ENCODE measurements around the gene RAPGEF6.
A peak's percentile ranks its signal among the peaks of the same experiment; 100 is the strongest.
"Not testable (repeated sequence)": the region's sequence is repeated elsewhere in the genome, so short reads cannot be mapped to it uniquely, and the experiment has no call there.

RAPGEF6 gene

GRCh38 chr5:131641494-131641893, 6.5 kb upstream of the RAPGEF6 start:
- DNase-seq = no peak

DNA sequence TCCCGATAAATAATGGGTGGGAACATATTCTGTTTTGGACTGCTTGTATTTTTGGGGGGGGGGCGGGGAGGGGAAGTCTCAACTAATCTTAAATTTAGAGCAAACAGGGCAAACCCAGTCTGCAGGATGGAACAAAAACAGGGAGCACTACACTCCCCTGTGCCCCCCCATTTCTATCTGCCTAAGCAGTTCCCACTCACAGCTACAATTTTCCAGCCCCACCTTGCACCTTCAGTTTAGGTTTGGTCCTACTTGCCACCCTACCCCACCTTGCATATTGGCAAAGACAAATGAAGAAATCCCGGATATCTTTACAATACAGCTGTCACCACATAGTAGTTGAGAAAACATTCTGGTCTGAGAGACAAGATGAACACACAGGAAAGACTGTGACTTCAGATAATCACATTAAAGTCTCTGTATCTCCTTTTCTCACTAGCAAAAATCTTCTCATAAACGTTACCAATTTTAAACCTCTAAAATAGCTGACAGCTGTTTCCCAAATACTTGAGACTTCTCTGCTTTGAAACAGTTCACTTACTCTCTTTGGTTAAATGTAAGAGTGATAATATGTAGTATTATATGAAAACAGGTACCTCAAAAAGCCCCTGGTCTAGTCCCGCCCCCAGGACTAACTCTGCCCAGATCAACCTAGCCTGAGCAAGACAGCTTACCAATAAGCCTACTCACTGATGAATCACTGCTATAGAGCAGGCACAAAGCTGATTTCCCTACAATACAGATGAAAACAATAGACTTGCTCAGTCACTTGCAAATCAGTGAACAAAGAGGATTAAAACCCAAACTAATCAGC, 5.2 kb upstream of the RAPGEF6 start:
- peak; percentile 56 to 72 for DNase-seq

- no peak for DNase-seq
Observed at GRCh38 chr5:131639148-131639547, 4.1 kb upstream of the RAPGEF6 start.

- no peak for DNase-seq
Observed at GRCh38 chr5:131637694-131638093, 2.7 kb upstream of the RAPGEF6 start.

DNA sequence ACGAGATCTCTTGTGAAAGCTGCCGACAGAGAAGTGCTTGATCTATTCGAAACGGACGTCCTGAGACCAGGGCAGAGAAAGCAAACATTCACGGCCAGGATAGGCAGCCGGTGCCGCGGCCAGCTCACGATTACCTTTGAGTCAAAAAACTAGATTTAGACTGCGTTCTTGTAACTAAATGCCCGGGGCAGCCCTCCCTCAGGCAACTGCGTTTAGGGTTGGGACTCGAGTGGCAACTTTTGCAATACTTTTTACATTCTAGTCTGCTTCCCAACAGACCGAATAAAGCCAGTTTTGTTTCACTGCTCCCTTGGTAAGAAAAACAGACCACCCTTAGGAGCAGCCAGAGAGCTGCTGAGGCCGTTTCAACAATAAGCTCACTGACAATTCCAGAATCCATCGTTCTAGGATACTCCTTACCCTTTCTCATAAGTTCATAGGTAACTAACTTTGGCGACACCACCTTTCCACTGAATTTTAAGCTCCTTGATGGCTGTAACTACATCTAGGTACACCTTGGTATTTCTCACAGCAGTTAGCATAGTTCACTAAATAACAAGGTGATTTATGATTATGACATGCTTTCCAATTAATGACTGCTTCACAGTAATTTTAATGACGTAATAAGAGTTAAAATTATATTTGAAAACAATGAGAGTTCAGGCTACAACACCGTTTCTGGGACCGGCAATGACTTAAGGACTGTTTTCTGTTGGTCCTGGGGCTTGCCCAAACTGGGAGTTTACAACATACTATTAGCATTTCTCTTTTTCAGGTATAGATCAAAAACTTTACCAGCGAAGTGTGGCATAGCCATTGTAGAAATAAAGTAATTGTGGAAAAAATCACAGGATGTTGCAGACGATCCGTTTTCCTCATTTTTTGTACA, 899 bp upstream of the RAPGEF6 start:
- no peak for DNase-seq

GRCh38 chr5:131634666-131634995, 398 bp downstream of the RAPGEF6 start:
- DNase-seq = peak in 1 of 2 experiments; percentile 78

GRCh38 chr5:131634238-131634637, 791 bp downstream of the RAPGEF6 start:
- DNase-seq = no peak

GRCh38 chr5:131633830-131634229, 1.2 kb downstream of the RAPGEF6 start:
- DNase-seq = no peak

GRCh38 chr5:131630963-131631350, 4.1 kb downstream of the RAPGEF6 start:
- DNase-seq = no peak

DNA sequence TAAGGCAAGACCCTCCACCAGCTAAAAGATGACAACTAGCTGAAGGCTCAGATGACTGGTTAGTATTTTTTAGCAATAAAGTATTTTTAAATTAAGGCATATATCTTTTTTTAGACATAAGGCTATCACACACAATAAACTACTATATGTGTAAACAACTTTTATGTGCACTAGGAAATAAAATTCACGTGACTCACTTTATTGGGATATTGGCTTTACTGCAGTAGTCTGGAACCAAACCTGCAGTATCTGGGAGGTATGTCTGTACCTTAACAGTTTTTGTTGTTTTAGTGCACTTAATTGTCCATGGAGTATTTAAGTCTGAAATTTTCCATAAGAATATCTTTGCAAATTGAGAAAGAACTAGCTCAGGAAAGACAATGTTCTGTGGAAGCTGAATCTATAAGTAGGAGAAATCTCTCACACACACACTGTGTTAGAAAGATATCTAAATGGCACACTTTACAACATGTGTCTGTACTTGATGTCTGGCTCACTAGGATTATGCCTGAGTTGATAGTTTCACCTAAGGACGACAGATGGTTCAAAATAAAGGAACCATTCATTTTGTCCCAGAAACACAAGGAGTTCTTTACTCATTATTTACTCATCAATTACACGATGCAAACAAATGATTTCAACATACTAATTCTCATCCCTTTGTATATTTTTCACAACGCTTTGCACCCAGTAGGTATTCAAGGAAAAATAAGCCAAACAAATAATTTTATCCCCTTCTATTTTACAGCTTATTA, 4.6 kb downstream of the RAPGEF6 start:
- no peak for DNase-seq

- DNase-seq = no peak
Observed at GRCh38 chr5:131628990-131629389, 6.0 kb downstream of the RAPGEF6 start.

DNA sequence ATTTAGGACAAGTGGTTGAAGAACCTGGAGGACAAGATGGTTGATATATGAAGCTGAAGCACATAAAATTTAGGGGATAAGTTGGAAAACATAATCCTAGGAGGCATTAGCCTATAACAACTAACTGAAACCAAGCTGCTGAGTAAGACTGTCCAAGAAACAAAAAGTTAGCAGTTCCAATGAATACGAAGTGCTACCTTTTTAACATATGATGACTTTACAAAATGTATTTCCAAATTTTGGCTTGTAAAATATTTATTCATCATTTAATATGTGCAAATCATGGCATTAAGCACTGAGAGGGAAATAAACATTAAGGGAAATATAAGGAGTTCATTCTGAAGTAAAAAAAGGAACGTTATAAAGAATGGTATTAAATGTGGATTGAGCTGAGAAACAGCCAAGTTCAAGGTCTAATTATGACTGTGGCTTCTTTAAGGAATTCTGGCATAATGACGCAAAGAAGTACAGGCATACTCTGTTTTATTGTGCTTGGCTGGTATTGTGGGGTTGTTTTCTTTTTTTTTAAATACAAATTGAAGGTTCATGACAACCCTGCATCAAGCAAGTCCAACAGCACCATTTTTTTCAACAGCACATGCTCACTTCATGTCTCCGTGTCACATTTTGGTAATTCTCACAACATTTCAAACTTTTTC, 7.7 kb downstream of the RAPGEF6 start:
- no peak for DNase-seq

GRCh38 chr5:131622633-131623032, 12.4 kb downstream of the RAPGEF6 start:
- DNase-seq = no peak

- DNase-seq = not testable (repeated sequence)
Observed at GRCh38 chr5:131621164-131621563, 13.9 kb downstream of the RAPGEF6 start.

DNA sequence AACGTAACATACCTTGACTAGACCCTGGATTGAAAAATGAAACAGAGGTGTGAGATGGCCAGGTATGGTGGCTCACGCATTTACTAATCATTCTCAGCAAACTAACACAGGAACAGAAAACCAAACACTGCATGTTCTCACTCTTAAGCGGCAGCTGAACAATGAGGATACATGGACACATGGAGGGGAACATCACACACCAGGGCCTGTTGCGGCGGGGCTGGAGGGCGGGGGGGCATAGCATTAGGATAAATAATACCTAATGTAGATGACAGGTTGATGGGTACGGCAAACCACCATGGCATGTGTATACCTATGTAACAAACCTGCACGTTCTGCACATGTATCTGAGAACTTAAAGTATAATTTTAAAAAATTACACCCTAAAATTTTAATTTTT, 15.9 kb downstream of the RAPGEF6 start:
- DNase-seq = no peak

DNA sequence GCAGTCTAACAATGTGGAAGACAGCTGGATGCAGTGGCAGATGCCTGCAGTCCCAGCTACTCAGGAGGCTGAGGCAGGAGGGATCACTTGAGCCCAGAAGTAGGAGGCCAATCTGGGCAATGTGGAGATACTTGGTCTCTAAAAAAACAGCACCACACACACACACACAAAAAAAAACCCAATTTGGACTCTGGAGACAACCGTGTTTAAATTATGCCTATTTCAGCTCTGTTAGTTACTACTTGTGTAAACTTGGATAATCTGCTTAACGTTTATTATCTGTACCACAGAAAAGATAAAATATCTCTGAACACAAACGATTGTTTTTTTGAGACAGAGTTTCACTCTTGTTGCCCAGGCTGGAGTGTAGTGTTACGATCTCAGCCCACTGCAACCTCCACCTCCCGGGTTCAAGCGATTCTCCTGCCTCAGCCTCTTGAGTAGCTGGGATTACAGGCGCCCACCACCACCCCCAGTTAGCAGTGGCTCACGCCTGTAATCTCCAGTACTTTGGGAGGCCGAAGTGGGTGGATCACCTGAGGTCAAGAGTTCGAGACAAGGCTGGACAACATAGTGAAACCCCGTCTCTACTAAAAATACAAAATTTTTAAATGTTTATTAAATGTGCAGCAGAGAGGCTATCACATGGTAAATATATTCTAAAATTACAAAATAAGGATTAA, 17.7 kb downstream of the RAPGEF6 start:
- no peak for DNase-seq

GRCh38 chr5:131615957-131616356, 19.1 kb downstream of the RAPGEF6 start:
- no peak for DNase-seq

GRCh38 chr5:131613423-131613822, 21.6 kb downstream of the RAPGEF6 start:
- DNase-seq = no peak

- no peak for DNase-seq
Observed at GRCh38 chr5:131611064-131611381, 24.0 kb downstream of the RAPGEF6 start.

- DNase-seq = no peak
Observed at GRCh38 chr5:131610198-131611063, 24.6 kb downstream of the RAPGEF6 start.

- DNase-seq = no peak
Observed at GRCh38 chr5:131609774-131610173, 25.3 kb downstream of the RAPGEF6 start.
